Astrocyte (in vitro differentiated cells and primary cell): ENCODE data around the gene AOAH. TPM values are rescaled to one million over a fixed set of nuclear protein-coding genes. Genes with fewer than 3 reads are reported as not detected.

Source experiments
- DNase-seq: peaks from one replicate; pipeline ENCODE4 v3.0.0-alpha.2; 2010; ENCODE audit warnings: low read depth
- FAIRE-seq: peaks from 2 replicates; lab custom pipeline; 2011; peaks lifted over from hg19 to GRCh38; lab: Jason Lieb, UNC
- H2AFZ ChIP-seq: 2 replicates; pipeline ENCODE4 v1.6.0; 2012; ENCODE audit warnings: low read depth, low read length, inconsistent platforms
- H3K27ac ChIP-seq: 2 replicates; pipeline ENCODE4 v1.5.1; 2011; ENCODE audit warnings: low read depth, low read length, inconsistent platforms
- H3K27me3 ChIP-seq: 2 replicates; pipeline ENCODE4 v1.6.0; 2011; ENCODE audit warnings: low read length, inconsistent platforms; ENCODE audit not compliant: insufficient read depth
- H3K36me3 ChIP-seq: 2 replicates; pipeline ENCODE4 v1.5.1; 2011; ENCODE audit warnings: low read length, inconsistent platforms; ENCODE audit not compliant: insufficient read depth
- H3K4me1 ChIP-seq: 2 replicates; pipeline ENCODE4 v1.5.1; 2011; ENCODE audit warnings: low read length, inconsistent platforms; ENCODE audit not compliant: insufficient read depth
- H3K4me2 ChIP-seq: 2 replicates; pipeline ENCODE4 v1.6.0; 2012; ENCODE audit warnings: low read length, inconsistent platforms
- H3K4me3 ChIP-seq: 2 replicates; pipeline ENCODE4 v1.5.1; 2011; ENCODE audit warnings: low read depth, mild to moderate bottlenecking, low read length, inconsistent platforms; ENCODE audit not compliant: insufficient read depth
- H3K79me2 ChIP-seq: 2 replicates; pipeline ENCODE4 v1.6.0; 2012; ENCODE audit warnings: mild to moderate bottlenecking, low read length, inconsistent platforms; ENCODE audit not compliant: insufficient read depth
- H3K9ac ChIP-seq: 2 replicates; pipeline ENCODE4 v1.6.0; 2012; ENCODE audit warnings: mild to moderate bottlenecking, low read length, inconsistent platforms
- H3K9me3 ChIP-seq: 2 replicates; pipeline ENCODE4 v1.5.1; 2012; ENCODE audit warnings: low read depth, mild to moderate bottlenecking, low read length, inconsistent platforms; ENCODE audit not compliant: insufficient read depth
- H4K20me1 ChIP-seq: 2 replicates; pipeline ENCODE4 v1.6.0; 2012; ENCODE audit warnings: low read length, inconsistent platforms; ENCODE audit not compliant: insufficient read depth
- H3K27ac Mint-ChIP-seq: one replicate; pipeline ENCODE4 v1.8.0; 2021; ENCODE audit warnings: mild to moderate bottlenecking, mixed read lengths; ENCODE audit not compliant: unreplicated experiment
- H3K27me3 Mint-ChIP-seq: one replicate; pipeline ENCODE4 v1.8.0; 2021; ENCODE audit warnings: low read depth, mixed read lengths; ENCODE audit not compliant: unreplicated experiment
- H3K36me3 Mint-ChIP-seq: one replicate; pipeline ENCODE4 v1.8.0; 2021; ENCODE audit warnings: low read depth, mixed read lengths; ENCODE audit not compliant: unreplicated experiment
- H3K4me1 Mint-ChIP-seq: one replicate; pipeline ENCODE4 v1.8.0; 2021; ENCODE audit warnings: low read depth, mixed read lengths; ENCODE audit not compliant: unreplicated experiment
- H3K4me3 Mint-ChIP-seq: one replicate; pipeline ENCODE4 v1.8.0; 2021; ENCODE audit warnings: mild to moderate bottlenecking, moderate library complexity, mixed read lengths; ENCODE audit not compliant: unreplicated experiment
- H3K9me3 Mint-ChIP-seq: one replicate; pipeline ENCODE4 v1.8.0; 2021; ENCODE audit warnings: mild to moderate bottlenecking, mixed read lengths; ENCODE audit not compliant: unreplicated experiment
- EZH2 ChIP-seq: IDR thresholded peaks from 2 replicates; pipeline ENCODE4 v1.6.1; 2012; ENCODE audit warnings: mild to moderate bottlenecking, low read length, inconsistent platforms; ENCODE audit not compliant: insufficient read depth
- total RNA-seq: library from RNA; stranded (reverse); gene quantifications from 2 replicates; pipeline ENCODE4 v1.2.1, GENCODE V29; 2021
- TF ChIP-seq, protein P1 (sequence below): IDR thresholded peaks from 2 replicates; pipeline ENCODE4 v1.5.1; 2011; ENCODE audit warnings: low read depth, mild to moderate bottlenecking, inconsistent platforms, low read length, moderate library complexity; ENCODE audit not compliant: insufficient read depth

The AOAH gene
- total RNA-seq, 1 donor from 2014 or later = not detected

DNA sequence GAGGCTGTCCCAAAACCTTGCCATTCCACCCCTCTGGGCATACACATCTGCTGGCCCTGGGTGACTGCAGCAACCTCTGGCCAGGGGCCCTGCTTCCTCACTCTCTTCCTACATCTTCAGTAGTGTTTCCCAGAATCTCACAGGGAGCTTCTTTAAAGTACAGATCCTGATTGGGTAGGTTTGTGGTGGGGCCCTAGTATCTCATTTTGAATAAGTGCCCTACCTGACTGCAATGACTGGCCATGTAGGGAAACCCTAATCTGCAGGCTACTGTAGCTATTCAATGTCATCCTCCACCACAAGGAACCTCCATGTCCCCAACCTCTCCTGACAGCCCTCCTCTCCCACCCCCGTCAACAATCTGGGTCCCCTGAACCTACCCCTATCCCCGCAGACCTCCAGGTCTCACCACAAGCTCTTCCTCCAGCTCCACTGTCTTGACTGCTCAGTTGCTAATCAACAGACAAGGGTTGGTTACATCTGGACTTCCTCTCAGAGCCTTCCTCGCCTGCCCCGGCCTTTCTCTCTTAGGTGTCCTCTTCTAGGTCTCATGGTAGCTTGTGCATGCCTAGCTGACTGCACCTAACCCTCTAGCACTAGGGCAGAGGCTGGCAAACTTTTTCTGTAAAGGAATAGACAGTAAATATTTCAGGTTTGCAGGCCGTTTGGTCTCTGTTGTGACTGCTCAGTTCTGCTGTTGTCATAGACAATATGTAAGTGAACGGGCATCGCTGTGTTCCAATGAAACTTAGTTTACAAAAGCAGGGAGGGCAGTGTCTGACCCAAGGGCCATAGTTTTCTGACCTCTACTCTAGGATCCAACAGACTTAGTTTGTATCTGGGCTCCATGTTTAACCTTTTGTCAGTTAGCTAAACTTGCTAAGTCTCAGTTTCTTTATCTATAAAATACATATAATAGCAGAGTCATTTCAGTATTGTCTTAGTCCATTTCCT, 121.1 kb downstream of the AOAH start:
- Histone ChIP-seq H3K27ac (no peak overlapping the region), H3K4me3 (no peak overlapping the region), H3K79me2 (no peaks in the 10 kb centered on the region), H2AFZ (no peak overlapping the region), H3K36me3 (no peaks in the 10 kb centered on the region), H3K9me3 (no peaks in the 10 kb centered on the region), H3K9ac (no peak overlapping the region), H4K20me1 (no peaks in the 10 kb centered on the region), H3K4me1 (peaks cover 5% of the 10 kb centered on the region), H3K4me2 (no peak overlapping the region), H3K27me3 (peaks cover 16% of the 10 kb centered on the region)
- DNase-seq (no peak), FAIRE-seq (no peak)
- Mint-ChIP-seq H3K4me3 (no peak overlapping the region), H3K27me3 (no peaks in the 10 kb centered on the region), H3K36me3 (no peaks in the 10 kb centered on the region), H3K9me3 (no peaks in the 10 kb centered on the region), H3K4me1 (peaks cover 41% of the 10 kb centered on the region), H3K27ac (no peak overlapping the region)
- TF ChIP-seq, protein P1, sequence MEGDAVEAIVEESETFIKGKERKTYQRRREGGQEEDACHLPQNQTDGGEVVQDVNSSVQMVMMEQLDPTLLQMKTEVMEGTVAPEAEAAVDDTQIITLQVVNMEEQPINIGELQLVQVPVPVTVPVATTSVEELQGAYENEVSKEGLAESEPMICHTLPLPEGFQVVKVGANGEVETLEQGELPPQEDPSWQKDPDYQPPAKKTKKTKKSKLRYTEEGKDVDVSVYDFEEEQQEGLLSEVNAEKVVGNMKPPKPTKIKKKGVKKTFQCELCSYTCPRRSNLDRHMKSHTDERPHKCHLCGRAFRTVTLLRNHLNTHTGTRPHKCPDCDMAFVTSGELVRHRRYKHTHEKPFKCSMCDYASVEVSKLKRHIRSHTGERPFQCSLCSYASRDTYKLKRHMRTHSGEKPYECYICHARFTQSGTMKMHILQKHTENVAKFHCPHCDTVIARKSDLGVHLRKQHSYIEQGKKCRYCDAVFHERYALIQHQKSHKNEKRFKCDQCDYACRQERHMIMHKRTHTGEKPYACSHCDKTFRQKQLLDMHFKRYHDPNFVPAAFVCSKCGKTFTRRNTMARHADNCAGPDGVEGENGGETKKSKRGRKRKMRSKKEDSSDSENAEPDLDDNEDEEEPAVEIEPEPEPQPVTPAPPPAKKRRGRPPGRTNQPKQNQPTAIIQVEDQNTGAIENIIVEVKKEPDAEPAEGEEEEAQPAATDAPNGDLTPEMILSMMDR = no peak
- no peak for TF ChIP-seq EZH2

DNA sequence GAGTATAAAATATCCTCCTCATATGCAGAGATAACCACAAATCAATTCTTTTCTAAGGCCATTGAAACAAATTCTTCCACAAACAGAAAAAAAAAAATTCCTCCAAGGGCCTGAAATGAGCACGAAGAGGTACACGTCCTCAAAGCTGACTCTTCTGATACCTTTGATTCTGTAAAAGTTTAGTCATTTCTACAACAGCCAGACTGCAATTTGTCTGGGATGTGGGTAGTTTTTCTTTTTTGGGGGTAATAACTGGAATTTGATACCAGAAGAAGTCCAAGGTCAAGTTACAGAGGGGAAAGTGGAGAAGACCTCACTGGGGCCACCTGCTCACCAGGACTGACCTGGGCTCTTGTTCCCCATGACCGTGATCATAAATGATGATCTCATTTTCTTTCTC, 121.8 kb downstream of the AOAH start:
- no peaks in the 10 kb centered on the region for H3K36me3 ChIP-seq
- no peak overlapping the region for H3K9ac ChIP-seq
- FAIRE-seq = no peak
- no peaks in the 10 kb centered on the region for H3K36me3 Mint-ChIP-seq
- no peaks in the 10 kb centered on the region for H3K27me3 Mint-ChIP-seq
- H2AFZ ChIP-seq = no peak overlapping the region
- H3K9me3 Mint-ChIP-seq = no peaks in the 10 kb centered on the region
- no peaks in the 10 kb centered on the region for H3K79me2 ChIP-seq
- peaks cover 5% of the 10 kb centered on the region for H3K4me1 ChIP-seq
- H3K4me3 ChIP-seq = no peak overlapping the region
- no peak overlapping the region for H3K4me2 ChIP-seq
- no peaks in the 10 kb centered on the region for H4K20me1 ChIP-seq
- TF ChIP-seq, protein P1 = no peak
- TF ChIP-seq EZH2 = no peak
- no peak overlapping the region for H3K27ac ChIP-seq
- no peak overlapping the region for H3K4me3 Mint-ChIP-seq
- H3K4me1 Mint-ChIP-seq = peaks cover 40% of the 10 kb centered on the region
- DNase-seq = no peak
- peaks cover 12% of the 10 kb centered on the region for H3K27me3 ChIP-seq
- H3K27ac Mint-ChIP-seq = no peak overlapping the region
- H3K9me3 ChIP-seq = no peaks in the 10 kb centered on the region

DNA sequence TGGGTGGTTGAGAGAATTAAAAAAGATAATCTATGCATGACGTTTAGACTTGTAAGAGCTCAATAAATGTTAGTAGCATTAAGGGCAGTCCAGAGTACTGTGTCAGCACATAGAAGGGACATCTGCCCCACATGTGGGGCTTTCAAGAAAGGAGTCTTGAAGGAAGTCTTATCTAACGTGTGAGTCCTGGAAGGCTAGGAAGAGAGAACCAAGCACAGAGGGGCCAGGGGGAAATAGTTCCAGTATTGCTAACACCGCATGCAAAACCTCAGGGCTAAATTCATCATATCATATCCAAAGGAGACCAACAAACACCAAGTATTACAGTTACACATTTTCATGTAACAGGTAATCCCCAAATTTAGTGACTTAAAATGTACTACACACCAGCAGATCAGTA, 122.7 kb downstream of the AOAH start:
- Histone ChIP-seq H3K9ac (no peak overlapping the region), H3K4me2 (peak overlapping the region; percentile 27), H4K20me1 (no peaks in the 10 kb centered on the region), H3K4me1 (peaks cover 5% of the 10 kb centered on the region), H3K4me3 (no peak overlapping the region), H3K27ac (peak overlapping the region; percentile 1), H3K9me3 (no peaks in the 10 kb centered on the region), H3K27me3 (peaks cover 3% of the 10 kb centered on the region), H3K36me3 (no peaks in the 10 kb centered on the region), H2AFZ (no peak overlapping the region), H3K79me2 (no peaks in the 10 kb centered on the region)
- FAIRE-seq = no peak
- Mint-ChIP-seq H3K36me3 (no peaks in the 10 kb centered on the region), H3K27me3 (no peaks in the 10 kb centered on the region), H3K4me3 (no peak overlapping the region), H3K27ac (no peak overlapping the region), H3K9me3 (no peaks in the 10 kb centered on the region), H3K4me1 (peaks cover 32% of the 10 kb centered on the region)
- TF ChIP-seq EZH2 = no peak
- peak; percentile 7 for DNase-seq
